CD4-positive, alpha-beta T cell (primary cell): ENCODE measurements around the gene MLLT1. TPM values are rescaled to one million over a fixed set of nuclear protein-coding genes. Genes with fewer than 3 reads are reported as not detected.

Source experiments
- ATAC-seq: fragments of 200-7000 bp; cut with Tn5 transposase; one replicate; pipeline ENCODE4 v1.10.0; 2022; ENCODE audit warnings: mild to moderate bottlenecking; ENCODE audit not compliant: poor library complexity
- CTCF ChIA-PET: fragments of 350-600 bp; sonication (Branson Sonifier 250); formaldehyde crosslinking; loops from one replicate; lab custom pipeline; 2021; ENCODE audit warnings: antibody characterized with exemption, inconsistent platforms; lab: Charles Lee
- POLR2A ChIA-PET: fragments of 350-600 bp; sonication (Branson Sonifier 250); formaldehyde crosslinking; loops from one replicate; lab custom pipeline; 2021; ENCODE audit warnings: antibody characterized with exemption, inconsistent platforms; lab: Charles Lee
- DNase-seq, 14 experiments: peaks; one replicate each; pipeline ENCODE4 v3.0.0-alpha.2; 2013 to 2020; ENCODE audit warnings: mixed read lengths in 2 of 14
- H3K27ac ChIP-seq, 2 donors: one replicate each; pipeline versions ENCODE4 v1.5.1 to v1.7.0; 2013; ENCODE audit warnings: low read length in 2 of 2, low read depth in 1 of 2, mild to moderate bottlenecking in 1 of 2
- H3K27me3 ChIP-seq, 2 experiments: 1 replicate in 1 of 2; 2 replicates in 1 of 2; pipeline versions ENCODE4 v1.6.1 to v1.7.0; 2013; ENCODE audit warnings: low read length in 2 of 2, control low read depth in 1 of 2, mild to moderate bottlenecking in 1 of 2, moderate library complexity in 1 of 2; ENCODE audit not compliant: insufficient read depth in 2 of 2, control insufficient read depth in 1 of 2
- H3K36me3 ChIP-seq: one replicate; pipeline ENCODE4 v1.6.1; 2013; ENCODE audit warnings: low read length, control low read depth; ENCODE audit not compliant: insufficient read depth
- H3K4me1 ChIP-seq: one replicate; pipeline ENCODE4 v1.6.1; 2013; ENCODE audit warnings: low read length, control low read depth; ENCODE audit not compliant: insufficient read depth
- H3K4me3 ChIP-seq: one replicate; pipeline ENCODE4 v1.5.1; 2013; ENCODE audit warnings: mild to moderate bottlenecking, low read length, moderate library complexity
- H3K9me3 ChIP-seq, 2 experiments: 1 replicate in 1 of 2; 2 replicates in 1 of 2; pipeline versions ENCODE4 v1.6.1 to v1.7.0; 2013; ENCODE audit warnings: low read length in 2 of 2, mild to moderate bottlenecking in 2 of 2, control low read depth in 1 of 2, moderate library complexity in 1 of 2; ENCODE audit not compliant: control insufficient read depth in 1 of 2, insufficient read depth in 1 of 2
- H3K27ac Mint-ChIP-seq: one replicate; pipeline ENCODE4 v1.8.0; 2020; ENCODE audit warnings: mixed read lengths
- H3K27me3 Mint-ChIP-seq: one replicate; pipeline ENCODE4 v1.8.0; 2021; ENCODE audit warnings: mixed read lengths
- H3K36me3 Mint-ChIP-seq: one replicate; pipeline ENCODE4 v1.8.0; 2021; ENCODE audit warnings: low read depth, mixed read lengths
- H3K4me1 Mint-ChIP-seq: one replicate; pipeline ENCODE4 v1.8.0; 2021; ENCODE audit warnings: low read depth, mixed read lengths
- H3K4me3 Mint-ChIP-seq: one replicate; pipeline ENCODE4 v1.8.0; 2020; ENCODE audit warnings: mild to moderate bottlenecking, mixed read lengths
- H3K9me3 Mint-ChIP-seq: one replicate; pipeline ENCODE4 v1.8.0; 2020; ENCODE audit warnings: mixed read lengths
- intact Hi-C, 2 experiments: fragments of 100-400 bp; cut with DNase I in 1 of 2; cut with micrococcal nuclease in 1 of 2; formaldehyde crosslinking; loops; one replicate each; pipeline versions ENCODE4 v1.15.1 to v1.9.0; 2023 to 2025; cut with DNase I, micrococcal nuclease
- total RNA-seq, 174 experiments: library from RNA in 2 of 174; stranded (reverse) in 2 of 174; gene quantifications; one replicate each; pipeline ENCODE4 v1.2.3 and lab custom pipeline; 2021 to 2026
- TF ChIP-seq, protein P1 (sequence below): fragments of 200-600 bp; IDR thresholded peaks from one replicate; pipeline ENCODE4 v1.8.0; 2022; ENCODE audit warnings: antibody characterized with exemption, mild to moderate bottlenecking

MLLT1 gene
- total RNA-seq, 2 experiments from 2014 or later, result 18.3 to 22.1 TPM

DNA sequence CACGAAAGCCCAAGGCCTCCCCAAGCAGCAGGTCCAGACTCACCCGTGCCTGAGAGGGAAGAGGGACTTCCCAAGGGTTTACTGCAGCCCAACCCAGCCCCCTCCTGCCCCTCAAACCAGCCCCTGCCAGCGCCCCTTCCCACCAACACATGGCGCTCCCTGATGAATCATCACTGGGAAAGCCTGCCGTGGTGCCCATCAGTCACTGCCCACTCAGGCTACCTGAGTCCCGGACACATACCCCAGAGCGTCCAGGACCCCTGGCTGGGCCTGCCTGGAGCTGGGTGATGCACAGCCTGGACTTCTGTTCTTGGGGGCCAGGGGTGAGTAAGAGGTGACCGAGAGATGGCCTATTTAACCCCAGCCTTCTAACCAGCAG, 60.6 kb downstream of the MLLT1 start:
- ATAC-seq, result no peak
- Histone ChIP-seq H3K4me3 (no peak overlapping the region), H3K4me1 (peaks cover 3% of the 10 kb centered on the region), H3K27ac (no peak overlapping the region), H3K36me3 (peaks cover 43% of the 10 kb centered on the region), H3K27me3 (no peaks in the 10 kb centered on the region), H3K9me3 (no peaks in the 10 kb centered on the region)
- H3K4me1 Mint-ChIP-seq, result peaks cover 4% of the 10 kb centered on the region
- intact Hi-C loops, result loop anchor here in 1 of 2 experiments (2.0 to 5.0 kb wide), 3 partner anchors 80 to 288 kb away; no protein-coding TSS in a partner anchor
- H3K4me3 Mint-ChIP-seq, result no peak overlapping the region
- TF ChIP-seq, protein P1, sequence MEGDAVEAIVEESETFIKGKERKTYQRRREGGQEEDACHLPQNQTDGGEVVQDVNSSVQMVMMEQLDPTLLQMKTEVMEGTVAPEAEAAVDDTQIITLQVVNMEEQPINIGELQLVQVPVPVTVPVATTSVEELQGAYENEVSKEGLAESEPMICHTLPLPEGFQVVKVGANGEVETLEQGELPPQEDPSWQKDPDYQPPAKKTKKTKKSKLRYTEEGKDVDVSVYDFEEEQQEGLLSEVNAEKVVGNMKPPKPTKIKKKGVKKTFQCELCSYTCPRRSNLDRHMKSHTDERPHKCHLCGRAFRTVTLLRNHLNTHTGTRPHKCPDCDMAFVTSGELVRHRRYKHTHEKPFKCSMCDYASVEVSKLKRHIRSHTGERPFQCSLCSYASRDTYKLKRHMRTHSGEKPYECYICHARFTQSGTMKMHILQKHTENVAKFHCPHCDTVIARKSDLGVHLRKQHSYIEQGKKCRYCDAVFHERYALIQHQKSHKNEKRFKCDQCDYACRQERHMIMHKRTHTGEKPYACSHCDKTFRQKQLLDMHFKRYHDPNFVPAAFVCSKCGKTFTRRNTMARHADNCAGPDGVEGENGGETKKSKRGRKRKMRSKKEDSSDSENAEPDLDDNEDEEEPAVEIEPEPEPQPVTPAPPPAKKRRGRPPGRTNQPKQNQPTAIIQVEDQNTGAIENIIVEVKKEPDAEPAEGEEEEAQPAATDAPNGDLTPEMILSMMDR, result no peak
- H3K36me3 Mint-ChIP-seq, result peaks cover 4% of the 10 kb centered on the region
- no peaks in the 10 kb centered on the region for H3K27me3 Mint-ChIP-seq
- ChIA-PET CTCF (interaction anchor here (0.9 to 1.6 kb wide), 8 partner anchors 11 to 644 kb away, joined by 3 to 8 read pairs (median 4); no protein-coding TSS in a partner anchor), POLR2A (interaction anchor here (1.7 kb wide), 1 partner anchor 20 kb away, joined by 4 read pairs; no protein-coding TSS in a partner anchor)
- no peak for DNase-seq
- H3K9me3 Mint-ChIP-seq, result no peaks in the 10 kb centered on the region
- no peak overlapping the region for H3K27ac Mint-ChIP-seq

DNA sequence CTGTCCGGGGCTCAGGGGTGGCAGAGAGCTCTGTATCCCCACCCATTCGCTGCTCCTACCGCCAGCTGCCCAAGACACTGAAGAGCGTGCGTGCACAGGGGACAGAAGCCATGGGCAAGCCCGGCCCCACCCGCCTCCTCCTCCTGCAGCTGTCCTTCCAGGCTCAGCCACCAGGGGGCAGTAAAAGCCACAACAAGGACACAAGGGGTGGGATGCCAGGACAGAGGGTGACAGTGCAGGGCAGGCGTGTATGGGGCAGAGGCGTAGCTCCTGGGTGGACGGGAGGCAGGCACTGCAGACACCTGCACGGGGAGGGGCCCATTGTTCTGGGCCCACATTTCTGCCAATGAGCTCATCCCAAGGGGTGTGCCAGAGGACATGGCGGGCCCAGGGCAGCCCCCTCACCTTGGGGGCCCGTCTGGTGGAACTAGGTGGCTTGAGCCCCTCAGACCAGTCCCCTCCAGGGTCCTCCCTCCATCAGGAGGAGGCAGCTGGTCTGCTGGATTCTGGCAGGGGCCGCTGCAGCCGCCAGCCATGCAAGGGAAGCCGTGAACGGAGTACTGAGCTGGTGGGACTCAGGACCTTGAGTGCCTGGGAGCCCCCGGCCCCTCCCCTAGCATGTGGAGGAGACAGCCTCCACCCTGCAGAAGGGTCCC, 61.2 kb downstream of the MLLT1 start:
- POLR2A ChIA-PET, result interaction anchor here (1.7 kb wide), 1 partner anchor 19 kb away, joined by 4 read pairs; no protein-coding TSS in a partner anchor
- intact Hi-C loops, result loop anchor here in 1 of 2 experiments (2.0 to 5.0 kb wide), 3 partner anchors 80 to 289 kb away; no protein-coding TSS in a partner anchor

DNA sequence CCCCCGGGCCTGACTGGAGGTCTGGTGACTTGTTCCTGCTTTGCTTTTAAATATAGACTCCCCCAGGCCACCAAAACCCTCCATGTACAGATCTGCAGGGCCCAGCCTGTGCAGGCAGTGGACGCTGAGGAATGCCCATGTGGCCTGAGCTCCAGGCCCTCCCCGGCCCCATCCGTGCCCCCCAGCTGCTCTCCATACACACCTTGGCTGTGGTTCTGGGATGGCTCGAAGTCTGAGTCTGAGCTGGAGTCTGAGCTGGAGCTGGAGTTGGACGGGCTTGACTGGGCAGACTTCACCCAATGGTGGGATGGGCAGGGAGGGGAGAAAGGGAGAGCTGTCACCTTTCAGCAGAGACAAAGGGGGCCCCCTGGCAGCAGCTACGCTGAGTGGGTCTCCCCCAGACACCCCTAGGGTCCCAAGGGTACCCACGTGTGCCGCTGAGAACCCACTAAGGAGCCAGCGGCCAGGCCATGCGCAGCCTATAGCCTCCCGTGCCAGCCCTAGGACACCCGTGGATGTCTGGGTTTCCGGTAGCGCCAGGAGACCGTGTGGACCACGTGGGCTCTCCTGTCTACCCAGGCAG, 61.9 kb downstream of the MLLT1 start:
- no peaks in the 10 kb centered on the region for H3K27me3 ChIP-seq
- H3K4me3 Mint-ChIP-seq, result no peak overlapping the region
- no peak for ATAC-seq
- intact Hi-C loops, result loop anchor here in 1 of 2 experiments (2.0 to 5.0 kb wide), 3 partner anchors 81 to 289 kb away; no protein-coding TSS in a partner anchor
- peaks cover 3% of the 10 kb centered on the region for H3K4me1 ChIP-seq
- TF ChIP-seq, protein P1, result no peak
- no peak overlapping the region for H3K27ac Mint-ChIP-seq
- H3K9me3 Mint-ChIP-seq, result no peaks in the 10 kb centered on the region
- H3K27ac ChIP-seq, result no peak overlapping the region
- ChIA-PET CTCF (interaction anchor here (0.8 to 1.6 kb wide), 8 partner anchors 12 to 645 kb away, joined by 3 to 8 read pairs (median 4); no protein-coding TSS in a partner anchor), POLR2A (interaction anchor here (1.7 kb wide), 1 partner anchor 18 kb away, joined by 4 read pairs; no protein-coding TSS in a partner anchor)
- H3K4me1 Mint-ChIP-seq, result peaks cover 4% of the 10 kb centered on the region
- no peaks in the 10 kb centered on the region for H3K9me3 ChIP-seq
- H3K4me3 ChIP-seq, result no peak overlapping the region
- DNase-seq, result no peak
- H3K36me3 ChIP-seq, result peaks cover 38% of the 10 kb centered on the region
- H3K27me3 Mint-ChIP-seq, result no peaks in the 10 kb centered on the region
- H3K36me3 Mint-ChIP-seq, result peaks cover 4% of the 10 kb centered on the region

More for the DNA sequence above, 61.2 kb downstream of the MLLT1 start:
- CTCF ChIA-PET, result interaction anchor here (0.6 to 1.6 kb wide), 11 partner anchors 12 to 1961 kb away, joined by 3 to 8 read pairs (median 4); no protein-coding TSS in a partner anchor
- Histone ChIP-seq H3K36me3 (peaks cover 40% of the 10 kb centered on the region), H3K27me3 (no peaks in the 10 kb centered on the region), H3K4me3 (no peak overlapping the region), H3K27ac (no peak overlapping the region), H3K9me3 (no peaks in the 10 kb centered on the region), H3K4me1 (peaks cover 3% of the 10 kb centered on the region)
- Mint-ChIP-seq H3K27ac (no peak overlapping the region), H3K4me1 (peaks cover 4% of the 10 kb centered on the region), H3K36me3 (peaks cover 4% of the 10 kb centered on the region), H3K4me3 (no peak overlapping the region), H3K9me3 (no peaks in the 10 kb centered on the region), H3K27me3 (no peaks in the 10 kb centered on the region)
- DNase-seq (peak; percentile 70 to 86 (median 80)), ATAC-seq (peak; percentile 92)
- TF ChIP-seq, protein P1, result peak; percentile 85
